HG02840 (cell line): ENCODE results near the gene SLC48A1.

Experiments used
- ATAC-seq: cut with Tn5 transposase; IDR thresholded peaks from one replicate; pipeline ENCODE4 v1.9.1; 2021; ENCODE audit warnings: mild to moderate bottlenecking, moderate library complexity, moderate number of reproducible peaks; ENCODE audit not compliant: unreplicated experiment, low FRiP score

The SLC48A1 gene

GRCh38 chr12:47789141-47789540 lies 16.1 kb downstream of the SLC48A1 start:
- ATAC-seq: no peak

- no peak for ATAC-seq
Observed at GRCh38 chr12:47789712-47790489, 16.9 kb downstream of the SLC48A1 start.

- no peak for ATAC-seq
Observed at GRCh38 chr12:47790676-47791350, 17.8 kb downstream of the SLC48A1 start.

GRCh38 chr12:47791351-47791746 lies 18.3 kb downstream of the SLC48A1 start:
- ATAC-seq: no peak

- no peak for ATAC-seq
Observed at GRCh38 chr12:47791874-47792273, 18.8 kb downstream of the SLC48A1 start.

GRCh38 chr12:47793015-47793681 lies 20.1 kb downstream of the SLC48A1 start:
- no peak for ATAC-seq

GRCh38 chr12:47794679-47795078 lies 21.6 kb downstream of the SLC48A1 start:
- ATAC-seq: no peak

GRCh38 chr12:47795121-47795813 lies 22.2 kb downstream of the SLC48A1 start:
- ATAC-seq: no peak

GRCh38 chr12:47795814-47796411 lies 22.9 kb downstream of the SLC48A1 start:
- no peak for ATAC-seq

GRCh38 chr12:47797441-47797840 lies 24.4 kb downstream of the SLC48A1 start:
- ATAC-seq: no peak

- no peak for ATAC-seq
Observed at GRCh38 chr12:47798382-47798948, 25.4 kb downstream of the SLC48A1 start.

- ATAC-seq: no peak
Observed at GRCh38 chr12:47799357-47799955, 26.4 kb downstream of the SLC48A1 start.

- no peak for ATAC-seq
Observed at GRCh38 chr12:47800582-47800981, 27.5 kb downstream of the SLC48A1 start.

- no peak for ATAC-seq
Observed at GRCh38 chr12:47801170-47801903, 28.3 kb downstream of the SLC48A1 start.

- no peak for ATAC-seq
Observed at GRCh38 chr12:47801904-47802246, 28.8 kb downstream of the SLC48A1 start.

- no peak for ATAC-seq
Observed at GRCh38 chr12:47802312-47802711, 29.3 kb downstream of the SLC48A1 start.

GRCh38 chr12:47803191-47803875 lies 30.3 kb downstream of the SLC48A1 start:
- no peak for ATAC-seq

GRCh38 chr12:47804171-47804570 lies 31.1 kb downstream of the SLC48A1 start:
- no peak for ATAC-seq

GRCh38 chr12:47805417-47805816 lies 32.4 kb downstream of the SLC48A1 start:
- no peak for ATAC-seq
